GM23338 (cell line): ENCODE measurements around the gene C1orf210. TPM values are rescaled to one million over a fixed set of nuclear protein-coding genes. Genes with fewer than 3 reads are reported as not detected.
A peak's percentile ranks its signal among the peaks of the same experiment; 100 is the strongest.

Experiments
- ATAC-seq: fragments of 200-7000 bp; cut with Tn5 transposase; 3 replicates; pipeline ENCODE4 v1.9.1; 2020
- DNase-seq: peaks from one replicate; pipeline ENCODE4 v3.0.0-alpha.2; 2015; ENCODE audit warnings: low spot score
- H2AFZ ChIP-seq: fragments of 200-600 bp; sonication (generic); 2 replicates; pipeline ENCODE4 v1.8.0; 2016; ENCODE audit warnings: antibody characterized with exemption, mild to moderate bottlenecking, moderate library complexity
- H3F3A ChIP-seq: fragments of 200-600 bp; sonication (generic); replicated peaks from 2 replicates; pipeline ENCODE4 v1.8.0; 2017; ENCODE audit warnings: antibody characterized with exemption, mixed run types, low read depth
- H3K27ac ChIP-seq: fragments of 200-600 bp; sonication (generic); 2 replicates; pipeline ENCODE4 v1.6.1; 2016; ENCODE audit warnings: low read depth
- H3K27me3 ChIP-seq: fragments of 200-600 bp; sonication (generic); 2 replicates; pipeline ENCODE4 v1.8.0; 2016; ENCODE audit warnings: mild to moderate bottlenecking, mixed run types, moderate library complexity; ENCODE audit not compliant: insufficient read depth
- H3K36me3 ChIP-seq: fragments of 200-600 bp; sonication (generic); 2 replicates; pipeline ENCODE4 v1.8.0; 2016; ENCODE audit warnings: mild to moderate bottlenecking; ENCODE audit not compliant: insufficient read depth
- H3K4me1 ChIP-seq: fragments of 200-600 bp; sonication (generic); 2 replicates; pipeline ENCODE4 v1.8.0; 2016; ENCODE audit warnings: mild to moderate bottlenecking, moderate library complexity; ENCODE audit not compliant: insufficient read depth
- H3K4me2 ChIP-seq: fragments of 200-600 bp; sonication (generic); 2 replicates; pipeline ENCODE4 v1.7.1; 2017; ENCODE audit warnings: mixed run types
- H3K4me3 ChIP-seq: fragments of 200-600 bp; sonication (generic); 2 replicates; pipeline ENCODE4 v1.6.1; 2016; ENCODE audit warnings: mixed run types
- H3K79me2 ChIP-seq: fragments of 200-600 bp; sonication (generic); replicated peaks from 2 replicates; pipeline ENCODE4 v1.8.0; 2017; ENCODE audit warnings: mild to moderate bottlenecking; ENCODE audit not compliant: insufficient read depth
- H3K9me2 ChIP-seq: fragments of 200-600 bp; sonication (generic); 2 replicates; pipeline ENCODE4 v1.8.0; 2017; ENCODE audit not compliant: insufficient read depth
- H4K20me1 ChIP-seq: fragments of 200-600 bp; sonication (generic); replicated peaks from 2 replicates; pipeline ENCODE4 v1.8.0; 2017; ENCODE audit warnings: mild to moderate bottlenecking; ENCODE audit not compliant: insufficient read depth
- H3K27ac Mint-ChIP-seq: 2 replicates; pipeline ENCODE4 v1.8.0; 2020; ENCODE audit warnings: inconsistent platforms, mild to moderate bottlenecking, moderate library complexity, mixed read lengths
- H3K27me3 Mint-ChIP-seq: 3 replicates; pipeline ENCODE4 v1.8.0; 2022; ENCODE audit warnings: low read depth, mild to moderate bottlenecking, moderate library complexity, mixed read lengths, inconsistent platforms; ENCODE audit not compliant: insufficient read depth, poor library complexity
- H3K36me3 Mint-ChIP-seq: 3 replicates; pipeline ENCODE4 v1.8.0; 2021; ENCODE audit warnings: low read depth, mild to moderate bottlenecking, inconsistent platforms, moderate library complexity, mixed read lengths
- H3K4me1 Mint-ChIP-seq: 3 replicates; pipeline ENCODE4 v1.8.0; 2020; ENCODE audit warnings: mild to moderate bottlenecking, inconsistent platforms, mixed read lengths
- H3K4me3 Mint-ChIP-seq: 3 replicates; pipeline ENCODE4 v1.8.0; 2021; ENCODE audit warnings: moderate library complexity, mild to moderate bottlenecking, inconsistent platforms, mixed read lengths
- H3K9me3 Mint-ChIP-seq: 3 replicates; pipeline ENCODE4 v1.8.0; 2020; ENCODE audit warnings: moderate library complexity, mild to moderate bottlenecking, inconsistent platforms, mixed read lengths
- CREB1 ChIP-seq: fragments of 250-450 bp; sonication (Bioruptor Pico); IDR thresholded peaks from 2 replicates; pipeline ENCODE4 v1.5.0; 2020; ENCODE audit warnings: low read depth, mild to moderate bottlenecking, moderate library complexity
- CTCF ChIP-seq, 2 experiments: fragments of 200-600 bp in 1 of 2; sonication (generic) in 1 of 2; conservative IDR thresholded peaks; 2 replicates each; pipeline versions ENCODE4 v1.5.1 to v1.6.1; 2016 to 2017; ENCODE audit warnings: antibody characterized with exemption in 2 of 2, low read depth in 2 of 2, mild to moderate bottlenecking in 2 of 2, moderate library complexity in 1 of 2
- EZH2 ChIP-seq: fragments of 200-600 bp; sonication (generic); IDR thresholded peaks from one replicate; pipeline ENCODE4 v1.8.0; 2017; ENCODE audit warnings: antibody characterized with exemption, mild to moderate bottlenecking, low read depth; ENCODE audit not compliant: unreplicated experiment
- EZH2phosphoT487 ChIP-seq: fragments of 200-600 bp; sonication (generic); IDR thresholded peaks from one replicate; pipeline ENCODE4 v1.8.1; 2018; ENCODE audit warnings: antibody characterized with exemption; ENCODE audit not compliant: unreplicated experiment
- JUNB ChIP-seq: IDR thresholded peaks from one replicate; pipeline ENCODE4 v1.6.1; 2016; ENCODE audit warnings: antibody characterized with exemption; ENCODE audit not compliant: unreplicated experiment
- NANOG ChIP-seq: IDR thresholded peaks from 2 replicates; pipeline ENCODE4 v1.6.1; 2016; ENCODE audit warnings: antibody characterized with exemption, borderline replicate concordance
- REST ChIP-seq: IDR thresholded peaks from one replicate; pipeline ENCODE4 v1.6.1; 2018; ENCODE audit warnings: antibody characterized with exemption; ENCODE audit not compliant: unreplicated experiment
- STAT1 ChIP-seq: IDR thresholded peaks from one replicate; pipeline ENCODE4 v1.6.1; 2016; ENCODE audit warnings: antibody characterized with exemption; ENCODE audit not compliant: unreplicated experiment
- ZNF114 ChIP-seq: fragments of 250-450 bp; sonication (Bioruptor Pico); IDR thresholded peaks from 2 replicates; pipeline ENCODE4 v1.5.0; 2020; ENCODE audit warnings: mild to moderate bottlenecking, moderate library complexity
- ZNF331 ChIP-seq: fragments of 250-450 bp; sonication (Bioruptor Pico); IDR thresholded peaks from 2 replicates; pipeline ENCODE4 v1.5.0; 2020; ENCODE audit warnings: low read depth, mild to moderate bottlenecking, moderate library complexity
- polyA plus RNA-seq: library from polyadenylated mRNA; unstranded; fragments of >200 nt; fragmentation: Nextera tagmentation; extraction: Ambion mirVana; gene quantifications from 2 replicates; pipeline ENCODE4 v1.2.1, GENCODE V29; 2016
- total RNA-seq: library from RNA; depleted of rRNA; stranded (reverse); fragments of >200 nt; shearing (Covaris generic); gene quantifications from 2 replicates; pipeline ENCODE4 v1.2.3, GENCODE V29; 2014
- TF ChIP-seq, protein P1 (sequence below): IDR thresholded peaks from 2 replicates; pipeline ENCODE4 v1.6.1; 2016; ENCODE audit warnings: antibody characterized with exemption

The C1orf210 gene
- total and polyA plus RNA-seq, 2 experiments from 2014 or later, result 10.3 to 17.1 TPM

- H3K27me3 Mint-ChIP-seq, result peaks cover 7% of the 10 kb centered on the region
- Histone ChIP-seq H3K4me2 (peak overlapping the region; percentile 85), H3K4me3 (peak overlapping the region; percentile 59), H3K36me3 (no peaks in the 10 kb centered on the region), H3K4me1 (peaks cover 16% of the 10 kb centered on the region), H3K9me2 (0 out of 2 replicates have a peak, but pooled peaks cover 3% of the 10 kb centered on the region), H2AFZ (no peak overlapping the region), H3F3A (0 out of 2 replicates have a peak, but pooled peaks cover 5% of the 10 kb centered on the region), H3K27me3 (no peaks in the 10 kb centered on the region), H3K79me2 (0 out of 2 replicates have a peak, but pooled peaks cover 3% of the 10 kb centered on the region), H4K20me1 (no peaks in the 10 kb centered on the region), H3K27ac (no peak overlapping the region)
- DNase-seq, result peak; percentile 35
- TF ChIP-seq REST (no peak), JUNB (no peak), CTCF (conservative IDR thresholded peaks at IDR 0.05; ENCODE audit: low read depth in 2 of 2) (no peak)
- peaks cover 22% of the 10 kb centered on the region for H3K36me3 Mint-ChIP-seq
- peak; percentile 31 for ATAC-seq
- H3K9me3 Mint-ChIP-seq, result peaks cover 5% of the 10 kb centered on the region; the same call in 2 of the 3 replicates
- peak overlapping the region; percentile 94 for H3K4me3 Mint-ChIP-seq
- peaks cover 33% of the 10 kb centered on the region for H3K4me1 Mint-ChIP-seq
- H3K27ac Mint-ChIP-seq, result peak overlapping the region; percentile 98
Observed at GRCh38 chr1:43271186-43272118, 13.9 kb downstream of the C1orf210 start.

- peaks cover 12% of the 10 kb centered on the region for H3K9me3 Mint-ChIP-seq
- no peaks in the 10 kb centered on the region for H3K27me3 ChIP-seq
- ATAC-seq (peak; percentile 95), DNase-seq (peak; percentile 97)
- H4K20me1 ChIP-seq, result no peaks in the 10 kb centered on the region
- 0 out of 2 replicates have a peak, but pooled peaks cover 5% of the 10 kb centered on the region for H3F3A ChIP-seq
- 0 out of 2 replicates have a peak, but pooled peaks cover 3% of the 10 kb centered on the region for H3K79me2 ChIP-seq
- H3K27me3 Mint-ChIP-seq, result peaks cover 7% of the 10 kb centered on the region
- H3K4me3 ChIP-seq, result peak overlapping the region; percentile 59
- peak overlapping the region; percentile 98 for H3K27ac Mint-ChIP-seq
- 0 out of 2 replicates have a peak, but pooled peaks cover 3% of the 10 kb centered on the region for H3K9me2 ChIP-seq
- peaks cover 33% of the 10 kb centered on the region for H3K4me1 Mint-ChIP-seq
- no peaks in the 10 kb centered on the region for H3K36me3 ChIP-seq
- H3K4me2 ChIP-seq, result peak overlapping the region; percentile 85
- H3K4me3 Mint-ChIP-seq, result peak overlapping the region; percentile 94
- H3K4me1 ChIP-seq, result peaks cover 16% of the 10 kb centered on the region
- no peak overlapping the region; the same call in 1 of the 2 replicates for H2AFZ ChIP-seq
- H3K36me3 Mint-ChIP-seq, result peaks cover 24% of the 10 kb centered on the region
- peak overlapping the region; percentile 86 for H3K27ac ChIP-seq
- TF ChIP-seq STAT1 (no peak), JUNB (peak; percentile 93), ZNF331 (no peak), EZH2phosphoT487 (no peak), CTCF (conservative IDR thresholded peaks at IDR 0.05; ENCODE audit: low read depth in 2 of 2) (no peak), ZNF114 (CRISPR knock-in tag) (no peak), EZH2 (no peak), CREB1 (peak; percentile 49; the same call in 1 of the 2 replicates), NANOG (no peak)
- TF ChIP-seq, protein P1, sequence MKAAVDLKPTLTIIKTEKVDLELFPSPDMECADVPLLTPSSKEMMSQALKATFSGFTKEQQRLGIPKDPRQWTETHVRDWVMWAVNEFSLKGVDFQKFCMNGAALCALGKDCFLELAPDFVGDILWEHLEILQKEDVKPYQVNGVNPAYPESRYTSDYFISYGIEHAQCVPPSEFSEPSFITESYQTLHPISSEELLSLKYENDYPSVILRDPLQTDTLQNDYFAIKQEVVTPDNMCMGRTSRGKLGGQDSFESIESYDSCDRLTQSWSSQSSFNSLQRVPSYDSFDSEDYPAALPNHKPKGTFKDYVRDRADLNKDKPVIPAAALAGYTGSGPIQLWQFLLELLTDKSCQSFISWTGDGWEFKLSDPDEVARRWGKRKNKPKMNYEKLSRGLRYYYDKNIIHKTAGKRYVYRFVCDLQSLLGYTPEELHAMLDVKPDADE, result peak; percentile 46; the same call in 1 of the 2 replicates
Observed at GRCh38 chr1:43270421-43271095, 14.8 kb downstream of the C1orf210 start.
